HG02571 (cell line): Measurements from ENCODE around the gene TENM4.

Experiments
- ATAC-seq: cut with Tn5 transposase; IDR thresholded peaks from one replicate; pipeline ENCODE4 v1.9.1; 2021; ENCODE audit warnings: mild to moderate bottlenecking, moderate library complexity; ENCODE audit not compliant: unreplicated experiment

Gene TENM4

DNA sequence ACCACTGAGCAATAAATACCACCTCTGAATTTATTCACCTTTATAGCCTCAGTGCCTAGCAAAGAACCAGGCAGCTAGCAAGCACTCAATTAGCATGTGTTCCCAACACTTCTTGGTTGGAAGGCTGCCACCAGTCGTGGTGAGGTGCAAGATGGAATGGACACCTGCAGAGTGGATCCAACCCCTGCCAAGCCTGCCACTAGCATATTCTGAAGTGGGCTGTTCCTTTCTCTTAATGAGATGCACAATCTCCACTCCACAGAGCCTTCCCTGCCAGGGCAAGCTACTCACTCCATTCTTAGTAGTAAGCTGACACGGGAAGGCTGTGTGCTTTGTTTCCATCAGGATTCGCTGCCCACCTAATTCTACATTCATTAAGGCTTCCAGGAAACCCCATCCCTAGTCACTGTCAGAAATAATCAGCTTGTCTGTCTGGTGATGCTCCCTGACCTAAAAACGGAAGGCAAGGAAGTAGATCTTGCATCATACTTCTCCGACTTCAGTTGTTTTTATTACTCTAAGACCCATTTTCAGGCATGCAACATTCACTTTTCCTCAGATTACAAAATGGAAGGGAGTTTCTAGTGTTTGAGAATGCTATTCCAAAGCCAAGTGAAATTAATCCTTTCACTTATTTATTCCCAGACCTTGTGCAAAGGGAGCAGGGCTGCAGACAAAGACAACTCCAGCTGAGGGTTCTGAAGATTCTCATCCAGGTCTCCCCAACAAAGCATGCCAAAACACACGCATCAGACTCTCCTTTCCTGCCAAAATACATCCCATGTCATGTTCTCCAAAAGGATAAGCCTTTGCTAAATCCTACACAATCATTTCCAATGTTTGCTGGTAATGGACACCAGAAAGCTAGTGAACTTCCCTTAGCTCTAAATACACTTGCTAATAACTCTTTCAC, 128.0 kb downstream of the TENM4 start:
- no peak for ATAC-seq

DNA sequence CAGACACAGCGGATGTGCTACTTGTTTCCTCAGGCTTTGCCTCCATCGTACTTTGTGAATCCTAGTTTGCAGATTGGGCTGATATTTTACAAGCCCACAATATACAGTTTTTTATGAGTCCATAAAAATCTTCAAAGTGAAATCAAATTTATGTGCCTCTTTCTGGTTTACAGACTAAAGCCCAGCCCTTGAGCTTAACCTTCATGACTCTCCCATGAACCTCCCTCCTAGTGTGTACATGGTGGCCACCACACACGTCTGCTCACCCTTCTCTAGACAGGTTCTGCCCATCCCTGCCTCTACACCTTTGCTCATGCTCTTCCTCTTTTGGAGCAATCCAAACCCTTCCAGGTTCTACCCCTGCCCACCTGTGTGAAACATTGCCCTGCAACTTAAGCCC, 129.4 kb downstream of the TENM4 start:
- no peak for ATAC-seq

DNA sequence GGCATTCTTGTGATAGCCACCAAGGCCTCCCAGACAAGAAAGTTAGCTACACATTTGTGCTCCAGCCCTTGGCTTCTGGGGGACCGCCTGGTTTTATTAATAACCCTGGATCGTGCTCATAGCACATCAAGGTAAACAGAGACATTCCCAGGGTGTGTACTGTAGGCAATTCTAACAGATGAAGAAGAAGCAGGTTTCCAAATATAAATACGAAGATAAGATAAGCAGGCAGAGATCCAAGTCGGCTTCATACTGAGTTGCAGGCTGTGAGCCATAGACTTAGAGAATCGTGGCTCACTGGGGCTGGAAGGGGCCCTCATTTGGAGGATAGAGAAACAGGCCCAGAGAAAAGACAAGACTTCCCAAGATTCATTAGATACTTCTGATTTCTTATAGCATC, 131.4 kb downstream of the TENM4 start:
- no peak for ATAC-seq

DNA sequence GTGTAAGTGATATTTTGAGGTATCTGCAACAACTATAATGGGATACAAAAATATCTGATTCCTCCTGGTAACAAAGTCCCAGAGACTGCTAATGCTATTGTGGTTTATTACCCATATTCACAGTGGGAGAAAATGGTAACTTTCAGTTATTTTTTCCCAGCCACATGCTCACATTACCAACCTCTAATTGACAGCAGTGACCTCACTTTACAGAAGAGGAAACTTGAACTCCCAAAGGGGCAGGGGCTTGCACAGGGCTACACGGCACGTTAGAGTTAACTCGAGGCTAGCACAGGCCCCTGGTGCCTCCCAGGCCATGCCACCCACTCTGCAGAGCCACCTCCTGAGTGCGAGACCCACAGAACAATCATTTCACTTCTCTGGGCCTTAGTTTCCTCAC, 132.4 kb downstream of the TENM4 start:
- ATAC-seq = no peak

DNA sequence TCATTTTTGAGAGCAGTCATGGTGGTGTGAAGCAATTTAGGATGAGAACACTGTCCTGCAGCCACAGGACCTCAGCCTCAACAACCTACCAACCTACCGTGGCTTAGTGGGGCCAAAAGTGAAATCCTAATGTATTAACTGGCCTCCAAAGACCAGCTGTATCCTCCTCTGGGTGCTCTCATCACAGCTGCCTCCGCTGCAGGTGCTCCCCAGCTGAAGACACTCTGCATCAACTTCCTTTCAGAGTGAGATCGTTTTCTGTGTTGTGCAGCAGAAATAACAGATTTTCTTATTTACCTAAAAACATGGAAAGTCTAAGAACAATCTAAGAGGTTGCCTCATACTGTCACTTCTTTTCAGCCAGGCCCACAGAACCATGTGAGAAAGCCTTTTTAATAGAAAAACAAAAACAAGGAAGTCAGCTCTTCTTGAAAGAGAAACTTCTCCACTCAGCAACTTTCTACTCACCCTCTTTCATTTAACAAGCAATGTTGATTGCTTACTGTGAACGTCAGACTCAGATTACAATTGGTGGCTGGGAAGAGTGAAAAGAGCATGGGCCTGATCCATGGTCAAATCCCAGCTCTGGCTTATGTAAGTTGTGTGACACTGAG, 136.1 kb downstream of the TENM4 start:
- ATAC-seq = no peak

DNA sequence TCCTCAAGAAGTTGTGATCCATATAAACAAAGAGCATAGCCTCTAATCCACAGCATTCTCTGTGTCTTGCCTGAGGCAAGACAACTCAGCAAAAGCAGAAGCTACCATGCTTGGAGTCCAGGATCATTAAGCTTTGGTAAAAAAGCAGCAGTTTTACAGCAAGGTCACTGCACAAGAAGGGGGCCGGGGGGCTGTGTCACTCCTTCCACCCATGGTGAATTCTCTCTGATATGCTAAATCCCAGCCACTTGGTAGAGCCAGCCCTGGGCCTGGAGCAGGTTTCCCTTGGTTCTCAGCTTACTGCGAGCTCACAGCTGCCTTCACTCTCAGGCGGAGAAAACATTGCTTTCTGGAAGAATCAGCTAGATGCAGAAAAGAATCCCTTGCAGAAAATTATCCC, 144.7 kb downstream of the TENM4 start:
- no peak for ATAC-seq

DNA sequence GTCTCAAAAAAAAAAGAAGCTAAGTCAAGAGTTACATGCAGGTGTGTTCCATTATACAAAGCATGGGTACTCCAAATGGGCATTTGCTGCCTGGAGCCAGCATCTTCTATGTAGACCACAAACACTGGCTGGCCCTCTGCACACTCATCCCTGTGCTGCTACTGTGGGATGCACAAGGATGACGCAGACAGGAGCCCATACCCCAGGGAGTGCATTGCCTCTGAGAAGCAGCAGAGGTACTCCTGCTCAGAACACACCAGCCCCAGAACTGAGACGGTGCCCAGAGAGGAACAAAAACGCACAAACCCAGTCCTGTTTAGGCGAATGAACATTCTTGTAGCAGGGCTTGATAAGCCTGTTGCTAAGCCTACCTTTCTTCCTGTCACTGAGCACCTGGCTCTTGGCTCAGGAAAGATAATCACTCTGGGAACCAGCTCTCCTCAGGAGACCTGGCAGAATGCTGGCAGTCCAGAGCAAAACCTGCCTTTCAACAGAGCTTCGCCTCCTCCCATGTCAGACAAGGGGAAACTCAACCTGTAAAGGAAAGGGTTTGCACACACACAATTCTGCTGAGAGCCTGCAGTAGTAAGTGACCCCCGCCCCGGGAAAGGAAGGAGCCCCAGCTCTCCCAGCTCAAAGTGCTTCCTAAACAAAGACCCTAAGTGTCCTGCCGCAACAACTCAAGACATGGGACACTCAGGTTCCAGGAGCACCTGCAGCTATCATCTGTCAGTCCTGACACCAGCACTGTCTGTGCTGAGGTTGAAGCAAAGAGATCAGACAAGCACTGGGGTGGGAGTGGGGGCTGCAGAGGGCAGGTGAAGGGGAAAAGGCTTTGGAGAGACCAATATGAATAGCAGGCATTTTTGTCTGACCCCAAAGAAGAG, 145.7 kb downstream of the TENM4 start:
- no peak for ATAC-seq

DNA sequence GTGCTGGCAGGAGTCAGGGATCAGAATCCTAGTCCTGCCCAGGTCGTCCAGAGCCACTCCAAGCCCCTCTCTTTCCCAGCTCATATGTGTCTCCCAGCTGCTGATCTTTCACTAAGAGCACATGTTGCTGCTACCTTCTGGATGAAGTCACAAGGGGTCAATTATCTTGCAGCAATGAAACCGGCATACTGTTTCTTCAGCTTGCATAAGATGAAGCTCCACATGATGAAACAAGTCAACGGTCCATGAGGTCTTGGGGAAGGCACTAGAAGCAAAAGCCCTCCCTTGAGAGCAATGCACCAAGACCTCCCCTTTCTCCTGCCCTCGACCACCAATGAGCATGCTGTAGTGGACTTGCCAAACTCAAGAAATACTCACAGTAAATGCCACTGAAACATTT, 148.9 kb downstream of the TENM4 start:
- no peak for ATAC-seq

DNA sequence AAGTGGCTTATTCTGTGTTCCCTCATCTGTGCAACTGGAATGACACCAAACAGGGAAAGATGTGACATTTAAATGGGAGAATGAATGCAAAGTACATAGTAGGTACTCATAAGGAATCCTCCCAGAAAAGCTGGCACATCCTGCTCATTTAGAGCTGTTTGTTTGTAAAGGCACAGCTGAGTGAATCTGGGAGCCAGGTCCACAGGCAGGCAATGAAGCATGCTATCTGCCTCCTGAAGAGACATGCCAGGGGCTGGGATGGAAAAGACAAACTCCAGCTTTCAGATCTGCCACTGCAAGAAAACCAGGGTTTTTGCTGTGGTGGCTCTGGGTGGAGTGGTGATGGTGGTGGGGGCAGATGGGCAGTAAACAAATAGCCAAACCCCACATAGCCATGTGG, 150.1 kb downstream of the TENM4 start:
- ATAC-seq = no peak

DNA sequence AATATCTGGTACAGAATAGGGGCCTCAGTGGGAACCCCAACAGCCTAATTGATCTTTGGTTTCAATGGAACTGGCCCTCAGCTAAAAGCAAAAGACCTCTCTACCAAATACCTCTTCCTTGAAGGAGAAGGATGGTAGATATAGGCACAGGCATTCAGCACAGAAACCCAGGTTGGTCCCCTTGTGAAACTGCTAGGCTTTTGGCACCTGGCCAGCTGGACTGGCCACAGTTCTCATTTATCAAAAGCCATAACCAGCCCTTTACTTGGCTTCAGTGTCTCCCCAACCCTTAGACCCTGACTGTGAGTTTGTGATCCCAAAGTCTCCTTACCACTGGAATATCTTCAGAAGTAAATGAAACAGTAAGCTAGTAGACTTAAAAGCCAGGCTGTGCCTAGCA, 152.9 kb downstream of the TENM4 start:
- ATAC-seq = no peak

DNA sequence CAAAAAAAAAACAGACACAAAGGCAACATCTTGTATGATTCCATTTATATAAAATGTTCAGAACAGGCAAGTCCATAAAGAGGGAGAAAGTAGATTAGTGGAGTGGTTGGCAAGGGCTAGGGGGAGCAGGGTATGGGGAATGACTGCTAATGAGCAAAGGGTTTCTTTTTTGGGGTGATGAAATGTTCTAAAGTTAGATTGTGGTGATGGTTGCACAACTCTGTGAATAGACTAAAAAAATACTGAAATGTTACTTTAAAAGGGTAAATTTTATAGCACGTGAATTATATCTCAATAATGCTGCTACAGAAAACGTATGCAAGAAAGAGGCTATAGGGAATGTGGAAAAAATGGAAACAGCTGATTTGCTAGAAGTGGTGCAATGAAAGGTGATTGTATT, 155.1 kb downstream of the TENM4 start:
- ATAC-seq = no peak

DNA sequence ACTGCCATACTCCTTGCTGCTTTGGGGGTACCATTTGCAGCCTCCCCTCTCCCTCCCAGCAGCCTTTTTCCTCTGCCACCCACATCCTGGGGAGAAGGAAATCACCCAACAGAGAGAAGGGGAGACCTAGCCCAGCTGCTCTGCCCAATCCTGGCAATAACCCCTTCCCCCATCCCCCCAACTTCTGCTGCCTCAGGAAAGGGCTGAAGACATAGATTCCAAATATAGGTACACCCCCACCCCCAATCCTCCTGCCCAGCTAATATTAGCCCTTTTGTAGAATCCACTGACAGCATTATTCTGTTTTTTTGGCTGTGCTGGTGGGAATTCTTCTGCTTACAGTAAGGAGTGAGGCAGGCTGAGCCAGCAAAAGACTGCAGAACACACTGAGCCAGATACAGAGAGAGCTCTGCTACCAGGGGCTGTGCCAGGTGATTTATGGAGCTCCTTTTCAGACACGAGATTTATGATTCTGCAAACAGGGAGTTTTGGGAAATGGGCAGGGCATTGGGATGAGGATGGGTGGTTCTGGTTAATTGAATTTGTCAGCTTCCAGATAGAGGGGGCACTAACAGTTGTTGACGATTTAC, 164.0 kb downstream of the TENM4 start:
- no peak for ATAC-seq

DNA sequence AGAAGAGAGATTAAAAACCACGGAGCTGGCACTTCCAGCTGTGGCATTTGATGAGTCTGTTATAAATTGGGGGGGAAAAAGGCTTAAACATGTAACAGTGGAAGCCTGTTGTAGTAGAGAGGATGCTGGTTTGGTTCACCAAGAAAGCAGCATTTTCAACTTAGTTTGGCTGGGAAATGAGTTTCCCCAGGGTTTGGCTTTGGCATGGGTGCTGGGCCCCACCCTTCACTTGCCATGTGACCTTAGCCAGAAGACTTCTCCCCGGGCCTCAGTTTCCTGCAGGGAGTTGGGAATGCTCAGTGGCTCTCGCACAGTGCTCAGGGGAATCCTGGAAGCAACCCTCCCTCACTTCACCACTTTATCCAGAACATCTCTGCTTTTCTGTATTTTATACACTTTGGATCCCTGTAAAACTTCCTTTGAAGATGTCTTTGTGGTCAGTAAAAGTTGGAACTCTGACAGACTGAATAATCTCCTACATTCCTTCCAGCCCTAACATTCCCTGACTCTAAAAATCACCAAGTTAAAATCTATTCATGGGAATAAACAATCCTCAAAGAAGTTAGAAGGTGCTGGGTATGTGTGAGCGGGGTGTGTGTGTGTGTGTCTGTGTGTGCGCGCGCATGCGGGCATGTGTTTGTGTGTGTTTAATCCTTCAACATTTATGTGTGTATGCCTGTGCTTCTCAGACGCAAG, 166.0 kb downstream of the TENM4 start:
- ATAC-seq = no peak

DNA sequence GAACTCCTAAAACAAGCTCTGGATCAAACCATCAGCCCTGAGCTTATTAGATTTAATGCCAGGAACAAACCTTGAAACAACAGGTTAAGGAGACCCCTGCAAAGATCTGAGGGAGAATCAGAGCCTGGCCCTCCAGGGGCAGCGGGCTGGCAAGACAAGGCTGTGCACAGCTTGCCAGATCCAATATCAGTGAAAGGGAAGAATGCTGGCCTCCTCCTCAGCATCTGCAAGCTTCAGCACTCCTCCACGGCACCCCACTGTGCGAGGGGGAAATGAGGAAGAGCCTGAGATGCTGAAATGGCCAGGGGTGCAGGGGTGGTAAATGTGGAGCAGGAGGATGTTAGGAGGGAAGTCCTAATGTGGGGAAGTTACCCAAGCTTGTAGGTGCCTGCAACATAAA, 167.0 kb downstream of the TENM4 start:
- ATAC-seq = no peak

DNA sequence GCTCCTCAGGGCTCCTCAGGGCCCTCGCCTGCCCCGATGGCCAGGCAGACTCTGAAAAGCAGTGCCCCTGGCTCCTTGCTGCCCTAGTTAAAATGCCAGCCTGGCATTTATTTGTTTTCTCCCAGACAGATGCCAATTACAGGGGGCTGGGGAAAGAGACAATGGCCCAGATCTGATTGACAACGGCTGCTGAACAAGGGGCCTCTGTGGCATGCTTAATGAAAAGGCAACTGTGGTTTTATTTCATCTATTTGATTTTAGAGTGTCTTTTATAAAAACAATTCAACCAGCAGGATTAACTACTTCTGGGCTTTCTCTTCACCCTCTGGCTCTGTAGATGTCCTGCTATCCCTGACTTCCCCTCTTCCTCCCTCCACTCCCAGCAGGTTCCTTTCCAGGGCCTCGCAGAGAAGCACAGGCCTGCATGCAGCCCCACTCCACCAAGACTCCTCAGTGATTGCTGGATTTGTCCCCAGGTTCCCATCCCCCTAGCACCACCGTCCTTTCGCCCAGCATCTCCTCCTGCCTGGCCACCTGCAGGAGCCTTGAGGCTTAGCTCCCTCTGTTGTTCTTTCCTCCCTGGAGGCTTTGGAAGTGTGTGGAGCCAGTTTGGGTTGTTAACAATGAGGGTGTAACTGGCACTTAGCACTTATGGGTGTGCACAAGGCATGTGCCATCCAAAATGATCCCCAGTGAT, 171.1 kb downstream of the TENM4 start:
- ATAC-seq = no peak

DNA sequence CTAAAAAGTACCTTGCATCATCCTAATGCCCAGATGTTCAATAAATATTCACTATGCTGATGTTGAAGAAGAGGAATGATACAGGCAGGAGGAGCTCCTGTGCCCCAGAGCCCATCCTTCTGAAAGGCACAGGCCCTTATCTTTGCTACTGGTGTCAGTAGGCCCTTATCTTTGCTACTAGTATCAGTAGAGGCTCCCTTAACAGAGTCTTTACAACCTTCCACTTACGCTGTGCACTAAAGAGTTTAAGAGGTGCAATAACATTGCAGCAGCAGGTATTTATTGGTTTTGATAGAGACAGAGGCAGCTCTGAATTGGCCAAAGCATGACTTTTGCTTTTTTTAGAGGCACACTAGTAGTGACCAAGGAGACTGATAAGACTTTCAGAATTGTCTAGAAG, 174.4 kb downstream of the TENM4 start:
- ATAC-seq = no peak

DNA sequence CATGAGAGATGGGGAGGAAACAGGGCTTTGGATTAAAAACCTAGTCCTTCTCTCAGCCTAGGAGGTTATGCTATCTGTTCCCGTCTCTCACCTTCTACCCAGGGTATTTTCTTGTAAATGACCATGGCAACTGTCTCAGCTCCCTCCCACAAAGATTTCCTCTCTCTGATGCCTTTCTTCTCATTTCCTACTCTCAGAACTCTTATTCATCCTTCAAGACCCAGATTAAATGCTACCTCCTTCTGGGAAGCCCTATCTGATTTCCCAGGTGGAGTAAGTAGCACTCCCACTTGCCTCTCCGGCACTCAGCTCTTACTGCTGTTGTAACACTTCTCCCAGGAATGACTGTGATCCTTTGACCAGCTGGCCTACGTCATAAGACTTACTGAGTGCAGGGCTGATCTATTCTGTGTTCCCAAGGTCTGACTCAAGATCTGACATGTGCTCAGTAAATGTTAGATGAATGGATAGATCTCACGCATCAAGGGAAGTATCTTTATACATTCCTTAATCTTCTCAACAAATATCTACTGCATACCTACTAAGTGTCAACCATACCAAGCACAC, 175.0 kb downstream of the TENM4 start:
- ATAC-seq = no peak

DNA sequence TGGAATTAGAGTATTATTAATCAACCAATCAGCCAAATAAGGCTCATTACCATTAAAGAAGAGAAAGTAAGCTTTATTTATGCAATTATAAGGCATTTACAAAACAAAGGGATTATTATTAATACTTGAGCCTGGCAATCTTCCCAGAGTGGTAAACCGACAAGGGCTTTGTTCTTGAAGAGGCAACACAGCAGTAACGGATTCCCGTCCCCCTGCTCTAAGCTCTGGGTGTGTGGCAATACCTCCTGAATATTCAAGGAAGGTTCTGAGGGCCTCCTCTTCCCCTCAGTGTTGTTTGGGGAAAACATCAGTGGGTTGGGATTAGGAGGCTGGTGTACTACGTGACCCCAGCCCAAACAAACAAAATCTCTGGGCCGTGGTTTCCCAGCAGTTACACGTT, 176.5 kb downstream of the TENM4 start:
- ATAC-seq = no peak

DNA sequence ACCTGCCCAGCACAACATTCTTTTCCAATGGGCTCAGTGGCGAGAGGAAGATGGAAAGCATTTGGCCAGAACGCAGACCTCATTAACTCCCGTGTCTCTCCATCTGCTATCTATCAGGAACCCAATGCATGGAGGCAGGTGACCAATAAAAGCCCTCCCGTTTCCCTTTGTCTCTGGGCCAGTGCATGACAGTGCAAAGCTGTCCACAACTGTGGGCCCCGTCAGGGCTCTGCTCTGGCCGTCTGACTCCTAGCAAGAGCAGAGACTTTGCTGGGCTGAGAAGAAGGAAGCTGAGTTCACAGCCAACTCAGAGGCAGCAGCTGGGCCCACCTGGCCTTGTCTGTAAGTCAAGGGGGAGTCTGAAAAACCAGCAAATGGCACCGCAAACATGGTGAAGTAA, 177.8 kb downstream of the TENM4 start:
- no peak for ATAC-seq

DNA sequence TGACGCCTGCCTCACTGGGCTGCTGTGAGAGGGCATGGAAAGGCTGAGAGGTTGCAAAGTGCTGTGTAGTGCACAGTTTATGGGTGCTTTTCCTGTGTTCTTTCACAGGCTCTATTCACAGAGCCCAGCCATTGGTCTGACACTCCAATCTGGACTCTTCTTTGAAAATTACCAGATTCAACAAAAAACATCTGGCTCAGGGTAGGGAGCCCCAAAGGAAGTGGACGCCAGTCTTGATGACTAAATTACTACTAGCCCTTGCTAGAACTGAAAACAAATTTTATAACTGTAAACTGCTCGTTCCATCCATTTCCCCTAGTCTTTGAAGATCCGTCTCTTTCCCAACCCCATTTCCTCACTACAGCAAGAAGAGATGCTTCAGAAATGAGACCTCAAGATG, 178.6 kb downstream of the TENM4 start:
- no peak for ATAC-seq
